ENCODE results near the gene NOSIP.
A peak's percentile ranks its signal among the peaks of the same experiment; 100 is the strongest.

NOSIP gene

DNA sequence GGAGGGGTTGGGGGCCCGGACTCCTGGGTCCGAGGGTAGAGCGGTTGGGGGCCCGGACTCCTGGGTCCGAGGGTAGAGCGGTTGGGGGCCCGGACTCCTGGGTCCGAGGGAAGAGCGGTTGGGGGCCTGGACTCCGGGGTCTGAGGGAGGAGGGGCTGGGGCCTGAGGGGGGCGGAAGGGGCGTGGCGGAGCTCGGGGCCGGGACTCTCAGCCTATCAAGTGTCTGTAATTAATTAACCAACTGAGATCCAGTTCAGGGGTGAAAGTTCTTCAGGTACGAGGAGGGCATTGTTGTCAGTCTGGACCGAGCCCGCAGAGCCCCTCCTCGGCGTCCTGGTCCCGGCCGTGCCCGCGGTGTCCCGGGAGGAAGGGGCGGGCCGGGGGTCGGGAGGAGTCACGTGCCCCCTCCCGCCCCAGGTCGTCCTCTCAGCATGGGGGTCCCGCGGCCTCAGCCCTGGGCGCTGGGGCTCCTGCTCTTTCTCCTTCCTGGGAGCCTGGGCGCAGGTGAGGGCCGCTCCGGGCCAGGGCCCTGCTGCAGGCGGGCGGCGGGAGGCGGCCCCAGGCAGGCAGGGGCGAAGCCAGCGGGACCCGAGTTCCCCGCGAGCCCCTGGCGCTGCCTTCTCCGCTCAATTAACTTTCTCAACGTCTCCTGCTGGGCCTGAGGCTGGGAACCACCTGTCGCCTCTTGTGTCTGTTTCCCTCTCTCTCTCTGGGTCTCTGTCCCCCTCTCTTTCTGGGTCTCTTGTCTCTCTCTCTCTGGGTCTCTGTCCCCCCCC is 67.2 kb downstream of the NOSIP start:
- TF ChIP-seq CTCF (IDR thresholded peaks at IDR 0.05; ENCODE audit: insufficient read depth, low read depth, low read length, missing control alignments), result no peak
- no peak for DNase-seq (ENCODE audit: low read depth)

DNA sequence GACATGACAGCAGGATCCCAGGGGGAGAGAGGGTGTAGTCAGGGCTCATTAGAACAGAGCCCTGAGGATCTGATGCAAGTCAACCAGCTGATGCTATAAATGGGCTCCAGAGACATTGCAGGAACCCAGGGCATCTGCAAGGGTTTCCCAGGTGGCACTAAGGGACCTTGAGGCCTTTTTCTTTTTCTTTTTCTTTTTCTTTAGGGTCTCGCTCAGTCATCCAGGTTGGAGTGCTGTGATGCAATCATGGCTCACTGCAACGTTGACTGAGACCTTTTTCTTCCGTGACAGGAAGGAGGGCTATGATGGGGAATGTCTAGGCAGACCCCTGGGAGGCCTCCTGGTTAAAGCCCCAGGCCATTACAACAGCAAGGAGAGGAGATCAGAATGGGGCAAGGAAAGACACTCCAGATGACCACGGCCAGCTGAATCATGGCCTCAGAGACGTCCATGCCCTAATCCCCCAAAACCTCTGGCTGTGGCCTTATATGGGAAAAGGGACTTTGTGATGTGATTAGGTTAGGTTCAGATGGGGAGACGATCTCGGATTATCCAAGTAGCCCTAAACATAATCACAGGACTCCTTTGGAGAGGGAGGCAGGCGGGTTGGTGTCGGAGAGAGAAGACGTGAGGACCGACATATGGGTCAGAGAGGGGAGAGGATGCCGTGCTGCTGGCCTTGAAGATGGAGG is 72.4 kb downstream of the NOSIP start:
- no peak for TF ChIP-seq CTCF (IDR thresholded peaks at IDR 0.05; ENCODE audit: insufficient read depth, low read depth, low read length, missing control alignments)
- no peak for DNase-seq (ENCODE audit: low read depth)
- no peak overlapping the region for H3K4me3 ChIP-seq (ENCODE audit: low read length)

More for the DNA sequence above, 67.2 kb downstream of the NOSIP start:
- H3K4me3 ChIP-seq (ENCODE audit: low read length), result peak overlapping the region; percentile 43

GRCh38 chr19:49506575-49507105 is 73.7 kb downstream of the NOSIP start:
- TF ChIP-seq CTCF (IDR thresholded peaks at IDR 0.05; ENCODE audit: insufficient read depth, low read depth, low read length, missing control alignments), result peak; percentile 82
- no peak overlapping the region for H3K4me3 ChIP-seq (ENCODE audit: low read length)
- DNase-seq (ENCODE audit: low read depth), result peak; percentile 66

Measured in epithelial cell of esophagus (primary cell).